ENCODE results near the gene MYBBP1A.

DNA sequence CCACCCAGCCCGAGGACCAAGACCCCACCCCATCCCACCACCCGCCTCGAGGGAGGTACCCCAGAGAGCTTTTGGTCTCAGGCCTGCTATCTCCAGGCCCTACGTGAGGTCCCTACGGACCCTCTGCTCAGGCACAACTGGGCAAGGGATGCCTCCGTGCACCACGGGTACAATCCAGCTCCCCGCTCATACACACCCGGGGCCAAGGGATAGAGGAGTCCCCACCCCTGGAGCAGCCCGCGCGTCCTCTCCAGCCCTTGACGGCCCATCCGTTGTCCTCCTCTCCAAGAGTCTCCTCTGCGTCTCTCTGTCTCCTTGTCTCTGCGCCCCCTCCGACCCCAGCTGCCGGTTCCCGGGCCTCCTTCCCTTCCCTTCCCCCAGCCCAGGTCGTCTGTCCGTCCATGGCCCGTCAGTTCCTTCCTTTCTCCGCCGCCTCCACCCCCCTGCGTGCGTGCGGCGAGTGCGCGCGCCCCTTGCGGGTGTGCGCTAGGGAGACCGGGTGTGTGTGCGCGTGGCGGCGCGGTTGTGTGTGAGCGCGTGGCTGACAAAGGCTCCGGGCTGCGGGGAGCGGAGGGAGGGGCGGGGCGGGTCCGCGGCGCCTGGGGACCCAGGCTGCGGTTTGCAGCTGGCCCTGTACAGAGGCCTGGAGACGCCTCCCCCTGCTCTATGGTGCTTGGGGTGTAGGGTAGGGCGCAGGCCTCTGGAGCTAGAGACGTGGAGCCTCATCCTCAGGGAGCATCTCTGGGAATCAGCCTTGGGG is 55.6 kb downstream of the MYBBP1A start:
- peak; percentile 65 for TF ChIP-seq EZH2 (IDR thresholded peaks at IDR 0.05; ENCODE audit: low read depth, unreplicated experiment)
- TF ChIP-seq, protein P1, sequence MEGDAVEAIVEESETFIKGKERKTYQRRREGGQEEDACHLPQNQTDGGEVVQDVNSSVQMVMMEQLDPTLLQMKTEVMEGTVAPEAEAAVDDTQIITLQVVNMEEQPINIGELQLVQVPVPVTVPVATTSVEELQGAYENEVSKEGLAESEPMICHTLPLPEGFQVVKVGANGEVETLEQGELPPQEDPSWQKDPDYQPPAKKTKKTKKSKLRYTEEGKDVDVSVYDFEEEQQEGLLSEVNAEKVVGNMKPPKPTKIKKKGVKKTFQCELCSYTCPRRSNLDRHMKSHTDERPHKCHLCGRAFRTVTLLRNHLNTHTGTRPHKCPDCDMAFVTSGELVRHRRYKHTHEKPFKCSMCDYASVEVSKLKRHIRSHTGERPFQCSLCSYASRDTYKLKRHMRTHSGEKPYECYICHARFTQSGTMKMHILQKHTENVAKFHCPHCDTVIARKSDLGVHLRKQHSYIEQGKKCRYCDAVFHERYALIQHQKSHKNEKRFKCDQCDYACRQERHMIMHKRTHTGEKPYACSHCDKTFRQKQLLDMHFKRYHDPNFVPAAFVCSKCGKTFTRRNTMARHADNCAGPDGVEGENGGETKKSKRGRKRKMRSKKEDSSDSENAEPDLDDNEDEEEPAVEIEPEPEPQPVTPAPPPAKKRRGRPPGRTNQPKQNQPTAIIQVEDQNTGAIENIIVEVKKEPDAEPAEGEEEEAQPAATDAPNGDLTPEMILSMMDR (conservative IDR thresholded peaks at IDR 0.05; ENCODE audit: low read depth in 2 of 2): no peak
